HCT116 (cell line): Measurements from ENCODE around the gene ZNF189. TPM values are rescaled to one million over a fixed set of nuclear protein-coding genes. Genes with fewer than 3 reads are reported as not detected.

Experiments
- ATAC-seq: fragments of 200-7000 bp; cut with Tn5 transposase; 2 replicates; pipeline ENCODE4 v1.9.1; 2020; ENCODE audit warnings: mild to moderate bottlenecking, moderate library complexity
- BruUV-seq: library from RNA; stranded (reverse); fragments of 400-500 nt; replicated peaks from 2 replicates; lab custom pipeline; 2021; lab: Mats Ljungman, UMichigan
- CTCF ChIA-PET: fragments of 300-600 bp; sonication (Branson Sonifier 250); formaldehyde crosslinking; loops from one replicate; lab custom pipeline; 2021; ENCODE audit warnings: antibody characterized with exemption; lab: Charles Lee
- POLR2A ChIA-PET: fragments of 300-600, 350-600 bp; sonication (Branson Sonifier 250); formaldehyde crosslinking; loops from one replicate; lab custom pipeline; 2021; ENCODE audit warnings: antibody characterized with exemption; lab: Charles Lee
- RAD21 ChIA-PET, 2 experiments: fragments of 300-600 bp; sonication (Branson Sonifier 250); formaldehyde crosslinking; loops; one replicate each; lab custom pipeline; 2023; ENCODE audit warnings: low total read pairs in 2 of 2; ENCODE audit not compliant: uncharacterized antibody in 2 of 2, unreplicated experiment in 2 of 2, low non-redundant PET in 1 of 2; lab: Charles Lee
- DNase-seq: peaks from one replicate; pipeline ENCODE4 v3.0.0-alpha.2; 2010; ENCODE audit warnings: low read depth, low spot score
- H2AFZ ChIP-seq: fragments of 200-600 bp; shearing (Covaris generic), sonication (generic); 2 replicates; pipeline ENCODE4 v1.6.1; 2017; ENCODE audit warnings: low read depth, mixed run types, mixed read lengths, antibody characterized with exemption, low read length; ENCODE audit not compliant: poor library complexity, severe bottlenecking
- H3K27ac ChIP-seq: 2 replicates; pipeline ENCODE4 v1.5.1; 2012; ENCODE audit warnings: low read depth, low read length
- H3K27me3 ChIP-seq: fragments of 200-600 bp; sonication (generic); 2 replicates; pipeline ENCODE4 v1.6.1; 2016; ENCODE audit warnings: mixed run types, low read length, mixed read lengths; ENCODE audit not compliant: insufficient read depth
- H3K36me3 ChIP-seq, 2 experiments: fragments of 200-500 bp in 1 of 2; fragments of 200-600 bp in 1 of 2; sonication (Bioruptor generic) in 1 of 2; sonication (generic) in 1 of 2; 2 replicates each; pipeline versions ENCODE4 v1.5.1 to v1.6.1; 2014 to 2016; ENCODE audit warnings: low read length in 2 of 2, inconsistent platforms in 1 of 2, mixed read lengths in 1 of 2, mixed run types in 1 of 2; ENCODE audit not compliant: insufficient read depth in 2 of 2, control insufficient read depth in 1 of 2
- H3K4me1 ChIP-seq, 2 experiments: fragments of 200-600 bp in 1 of 2; sonication (generic) in 1 of 2; 2 replicates each; pipeline versions ENCODE4 v1.5.1 to v1.6.1; 2012 to 2017; ENCODE audit warnings: low read length in 2 of 2, inconsistent platforms in 1 of 2, mild to moderate bottlenecking in 1 of 2, mixed read lengths in 1 of 2, mixed run types in 1 of 2, moderate library complexity in 1 of 2; ENCODE audit not compliant: insufficient read depth in 2 of 2, control insufficient read depth in 1 of 2
- H3K4me2 ChIP-seq: fragments of 200-600 bp; sonication (generic); 2 replicates; pipeline ENCODE4 v1.6.1; 2017; ENCODE audit warnings: mixed run types, low read length, mixed read lengths
- H3K4me3 ChIP-seq, 2 experiments: fragments of 200-600 bp in 1 of 2; sonication (generic) in 1 of 2; replicated peaks in 1 of 2; 2 replicates each; pipeline ENCODE4 v1.5.1; 2011 to 2016; ENCODE audit warnings: low read length in 2 of 2, control low read depth in 1 of 2, low read depth in 1 of 2, mild to moderate bottlenecking in 1 of 2, mixed read lengths in 1 of 2, mixed run types in 1 of 2
- H3K79me2 ChIP-seq: fragments of 200-600 bp; sonication (generic); 2 replicates; pipeline ENCODE4 v1.6.1; 2017; ENCODE audit warnings: mild to moderate bottlenecking, mixed run types, low read length, moderate library complexity, mixed read lengths; ENCODE audit not compliant: insufficient read depth
- H3K9ac ChIP-seq: fragments of 200-600 bp; sonication (generic); 2 replicates; pipeline ENCODE4 v1.6.1; 2016; ENCODE audit warnings: low read length, mixed read lengths
- H3K9me2 ChIP-seq: fragments of 200-600 bp; sonication (generic), shearing (Covaris generic); 2 replicates; pipeline ENCODE4 v1.6.1; 2017; ENCODE audit warnings: mixed run types, mild to moderate bottlenecking, moderate library complexity; ENCODE audit not compliant: insufficient read depth
- H3K9me3 ChIP-seq, 2 experiments: fragments of 200-500 bp in 1 of 2; fragments of 200-600 bp in 1 of 2; sonication (Bioruptor generic) in 1 of 2; sonication (generic) in 1 of 2; 2 replicates each; pipeline ENCODE4 v1.6.1; 2014 to 2017; ENCODE audit warnings: low read length in 2 of 2, mixed read lengths in 2 of 2, inconsistent platforms in 1 of 2, low read depth in 1 of 2, mild to moderate bottlenecking in 1 of 2, mixed run types in 1 of 2, moderate library complexity in 1 of 2; ENCODE audit not compliant: control insufficient read depth in 1 of 2, insufficient read depth in 1 of 2
- H4K20me1 ChIP-seq: fragments of 200-600 bp; sonication (generic), shearing (Covaris generic); 2 replicates; pipeline ENCODE4 v1.6.1; 2017; ENCODE audit warnings: mixed run types, mild to moderate bottlenecking, moderate library complexity; ENCODE audit not compliant: insufficient read depth
- CBX3 ChIP-seq: IDR thresholded peaks from 2 replicates; pipeline ENCODE4 v1.6.1; 2012; ENCODE audit warnings: low read depth
- CTCF ChIP-seq, 3 experiments: fragments of 200-600 bp in 1 of 3; sonication (generic) in 1 of 3; IDR thresholded peaks in 2 of 3; conservative IDR thresholded peaks in 1 of 3; 2 replicates each; pipeline ENCODE4 v1.5.1; 2012 to 2017; ENCODE audit warnings: low read depth in 2 of 3, low read length in 2 of 3, antibody characterized with exemption in 1 of 3, borderline replicate concordance in 1 of 3, control low read depth in 1 of 3, mild to moderate bottlenecking in 1 of 3, mixed read lengths in 1 of 3, mixed run types in 1 of 3, moderate library complexity in 1 of 3; ENCODE audit not compliant: insufficient read depth in 1 of 3
- EGR1 ChIP-seq: IDR thresholded peaks from 2 replicates; pipeline ENCODE4 v1.6.1; 2012; ENCODE audit warnings: low read depth
- FOSL1 ChIP-seq: IDR thresholded peaks from 2 replicates; pipeline ENCODE4 v1.6.1; 2012; ENCODE audit warnings: low read depth
- POLR2AphosphoS5 ChIP-seq: IDR thresholded peaks from 2 replicates; pipeline ENCODE4 v1.6.1; 2011; ENCODE audit warnings: mild to moderate bottlenecking, low read depth, low read length, moderate library complexity
- RAD21 ChIP-seq: IDR thresholded peaks from 2 replicates; pipeline ENCODE4 v1.6.1; 2012; ENCODE audit warnings: low read depth, mild to moderate bottlenecking
- TCF7L2 ChIP-seq: IDR thresholded peaks from 2 replicates; pipeline ENCODE4 v1.7.0; 2011; ENCODE audit warnings: borderline replicate concordance, inconsistent platforms; ENCODE audit not compliant: insufficient read depth, insufficient read length; ENCODE audit errors: extremely low read depth
- ZFX ChIP-seq: fragments of 450-650 bp; IDR thresholded peaks from 2 replicates; pipeline ENCODE4 v1.6.1; 2017
- intact Hi-C: fragments of 100-400 bp; cut with micrococcal nuclease; formaldehyde crosslinking; loops from 2 replicates; pipeline ENCODE4 v1.10.0; 2022
- total RNA-seq: library from RNA; stranded (reverse); gene quantifications from one replicate; pipeline ENCODE4 v1.2.1, GENCODE V29; 2021; ENCODE audit not compliant: unreplicated experiment
- TF ChIP-seq, protein P1 (sequence below): IDR thresholded peaks from 2 replicates; pipeline ENCODE4 v1.6.1; 2012
- TF ChIP-seq, protein P2 (sequence below): IDR thresholded peaks from 2 replicates; pipeline ENCODE4 v1.6.1; 2012; ENCODE audit warnings: low read depth

ZNF189 gene
- total RNA-seq, 1 experiment from 2014 or later, result 10.6 TPM

DNA sequence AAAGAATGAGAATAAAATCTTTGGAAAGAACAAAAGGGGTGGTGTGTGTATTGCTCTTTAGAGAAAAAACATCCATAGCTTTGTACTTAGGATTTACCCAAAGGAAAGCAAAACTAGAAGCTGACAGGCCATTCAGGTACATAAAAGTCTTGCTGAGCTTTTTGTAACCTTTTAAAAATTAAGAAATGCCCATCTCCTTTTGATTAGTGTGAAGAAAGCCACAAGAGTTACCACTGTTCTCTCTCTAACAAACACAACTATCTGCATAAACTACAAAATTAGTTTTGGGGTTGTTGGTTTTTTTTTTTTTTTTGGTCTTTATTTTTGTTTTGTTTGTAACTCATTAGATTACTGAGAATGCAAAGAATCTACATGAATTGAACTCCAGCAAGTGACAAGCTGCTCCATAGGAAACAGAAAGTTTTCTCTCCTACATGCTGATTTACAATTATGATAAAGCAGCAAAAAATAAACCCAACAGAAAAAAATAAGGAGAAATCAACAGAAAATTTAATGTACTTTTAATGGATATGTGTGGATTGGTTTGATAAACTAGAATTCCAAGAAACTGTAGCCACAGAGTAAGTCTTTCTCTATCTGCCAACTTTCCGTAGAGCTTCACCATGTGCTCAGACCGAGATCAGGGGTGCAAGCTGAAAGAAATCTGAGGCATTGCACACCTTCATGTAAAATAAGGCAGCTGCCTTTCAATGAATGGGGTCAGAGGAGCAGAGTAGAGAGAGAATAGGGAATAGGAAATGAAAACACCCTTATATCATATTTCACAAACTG is 26.1 kb upstream of the ZNF189 start:
- Histone ChIP-seq H4K20me1 (no peaks in the 10 kb centered on the region), H3K36me3 (no peaks in the 10 kb centered on the region), H3K79me2 (no peaks in the 10 kb centered on the region), H3K4me3 (no peak overlapping the region), H3K4me2 (no peak overlapping the region), H3K9me3 (no peaks in the 10 kb centered on the region), H3K27ac (no peak overlapping the region), H3K4me1 (0 out of 4 replicates have a peak, but pooled peaks cover 0 to 4% of the 10 kb centered on the region in 2 experiments), H3K9me2 (no peaks in the 10 kb centered on the region), H3K9ac (no peak overlapping the region), H2AFZ (no peak overlapping the region), H3K27me3 (no peaks in the 10 kb centered on the region)
- RAD21 ChIA-PET, result no interaction called here
- DNase-seq (no peak), ATAC-seq (no peak)
- intact Hi-C loops, result no loop called here
- BruUV-seq, result no TSS peak
- POLR2A ChIA-PET, result no interaction called here
- CTCF ChIA-PET, result interaction anchor here (2.5 kb wide), 1 partner anchor 16 kb away, joined by 15 read pairs; no protein-coding TSS in a partner anchor
- no peak for TF ChIP-seq RAD21
- no peak for TF ChIP-seq EGR1
- TF ChIP-seq CTCF (IDR thresholded peaks at IDR 0.05 in 2 of 3, conservative IDR thresholded peaks at IDR 0.05 in 1 of 3; ENCODE audit: borderline replicate concordance in 1 of 3, insufficient read depth in 1 of 3, low read depth in 2 of 3, low read length in 2 of 3), result no peak
- TF ChIP-seq ZFX, result no peak

GRCh38 chr9:101375546-101375945 is 23.1 kb upstream of the ZNF189 start:
- Histone ChIP-seq H3K4me2 (no peak overlapping the region), H3K79me2 (no peaks in the 10 kb centered on the region), H3K27me3 (no peaks in the 10 kb centered on the region), H3K9me2 (no peaks in the 10 kb centered on the region), H3K36me3 (no peaks in the 10 kb centered on the region), H3K4me3 (no peak overlapping the region), H3K9ac (no peak overlapping the region), H3K9me3 (no peaks in the 10 kb centered on the region), H2AFZ (no peak overlapping the region), H3K4me1 (no peaks in the 10 kb centered on the region), H3K27ac (no peak overlapping the region), H4K20me1 (no peaks in the 10 kb centered on the region)
- ATAC-seq (no peak), DNase-seq (no peak)
- ChIA-PET CTCF (interaction anchor here (2.0 kb wide), 1 partner anchor 13 kb away, joined by 10 read pairs; no protein-coding TSS in a partner anchor), RAD21 (no interaction called here), POLR2A (no interaction called here)
- BruUV-seq, result no TSS peak
- intact Hi-C loops, result no loop called here
- TF ChIP-seq POLR2AphosphoS5, result no peak
- no peak for TF ChIP-seq TCF7L2
- no peak for TF ChIP-seq EGR1
- TF ChIP-seq, protein P1, sequence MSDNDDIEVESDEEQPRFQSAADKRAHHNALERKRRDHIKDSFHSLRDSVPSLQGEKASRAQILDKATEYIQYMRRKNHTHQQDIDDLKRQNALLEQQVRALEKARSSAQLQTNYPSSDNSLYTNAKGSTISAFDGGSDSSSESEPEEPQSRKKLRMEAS, result no peak
- no peak for TF ChIP-seq FOSL1
- TF ChIP-seq CBX3, result no peak
- TF ChIP-seq ZFX, result no peak
- TF ChIP-seq, protein P2, sequence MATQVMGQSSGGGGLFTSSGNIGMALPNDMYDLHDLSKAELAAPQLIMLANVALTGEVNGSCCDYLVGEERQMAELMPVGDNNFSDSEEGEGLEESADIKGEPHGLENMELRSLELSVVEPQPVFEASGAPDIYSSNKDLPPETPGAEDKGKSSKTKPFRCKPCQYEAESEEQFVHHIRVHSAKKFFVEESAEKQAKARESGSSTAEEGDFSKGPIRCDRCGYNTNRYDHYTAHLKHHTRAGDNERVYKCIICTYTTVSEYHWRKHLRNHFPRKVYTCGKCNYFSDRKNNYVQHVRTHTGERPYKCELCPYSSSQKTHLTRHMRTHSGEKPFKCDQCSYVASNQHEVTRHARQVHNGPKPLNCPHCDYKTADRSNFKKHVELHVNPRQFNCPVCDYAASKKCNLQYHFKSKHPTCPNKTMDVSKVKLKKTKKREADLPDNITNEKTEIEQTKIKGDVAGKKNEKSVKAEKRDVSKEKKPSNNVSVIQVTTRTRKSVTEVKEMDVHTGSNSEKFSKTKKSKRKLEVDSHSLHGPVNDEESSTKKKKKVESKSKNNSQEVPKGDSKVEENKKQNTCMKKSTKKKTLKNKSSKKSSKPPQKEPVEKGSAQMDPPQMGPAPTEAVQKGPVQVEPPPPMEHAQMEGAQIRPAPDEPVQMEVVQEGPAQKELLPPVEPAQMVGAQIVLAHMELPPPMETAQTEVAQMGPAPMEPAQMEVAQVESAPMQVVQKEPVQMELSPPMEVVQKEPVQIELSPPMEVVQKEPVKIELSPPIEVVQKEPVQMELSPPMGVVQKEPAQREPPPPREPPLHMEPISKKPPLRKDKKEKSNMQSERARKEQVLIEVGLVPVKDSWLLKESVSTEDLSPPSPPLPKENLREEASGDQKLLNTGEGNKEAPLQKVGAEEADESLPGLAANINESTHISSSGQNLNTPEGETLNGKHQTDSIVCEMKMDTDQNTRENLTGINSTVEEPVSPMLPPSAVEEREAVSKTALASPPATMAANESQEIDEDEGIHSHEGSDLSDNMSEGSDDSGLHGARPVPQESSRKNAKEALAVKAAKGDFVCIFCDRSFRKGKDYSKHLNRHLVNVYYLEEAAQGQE, result no peak
